Breast epithelium (tissue), 4 donors: ENCODE results near the gene SGCA. TPM values are rescaled to one million over a fixed set of nuclear protein-coding genes. Genes with fewer than 3 reads are reported as not detected.

ENCODE experiments used
- DNase-seq, 2 donors: peaks; one replicate each; pipeline ENCODE4 v3.0.0-alpha.2; 2019; ENCODE audit warnings: low spot score in 2 of 2
- H3K27ac ChIP-seq, 2 donors: fragments of 200-600 bp; sonication (generic) in 1 of 2; one replicate each; pipeline ENCODE4 v1.5.1; 2016 to 2019; ENCODE audit warnings: mild to moderate bottlenecking in 1 of 2
- H3K27me3 ChIP-seq, 2 donors: fragments of 200-600 bp; sonication (generic) in 1 of 2; one replicate each; pipeline versions ENCODE4 v1.5.1 to v1.6.0; 2017 to 2019; ENCODE audit warnings: control low read depth in 1 of 2, mild to moderate bottlenecking in 1 of 2
- H3K36me3 ChIP-seq: fragments of 200-600 bp; one replicate; pipeline ENCODE4 v1.5.1; 2019
- H3K4me1 ChIP-seq, 2 donors: fragments of 200-600 bp; sonication (generic); one replicate each; pipeline ENCODE4 v1.5.1; 2016 to 2019; ENCODE audit warnings: control low read depth in 1 of 2
- H3K4me3 ChIP-seq, 3 donors: fragments of 200-600 bp; sonication (generic); 1 replicate in 2 of 3; 2 replicates in 1 of 3; pipeline ENCODE4 v1.5.1; 2016 to 2019; ENCODE audit warnings: mild to moderate bottlenecking in 3 of 3, moderate library complexity in 2 of 3
- H3K9me3 ChIP-seq, 2 donors: fragments of 200-600 bp; sonication (generic) in 1 of 2; one replicate each; pipeline ENCODE4 v1.5.1; 2016 to 2019; ENCODE audit warnings: control low read depth in 1 of 2
- POLR2A ChIP-seq: fragments of 450-650 bp; IDR thresholded peaks from one replicate; pipeline ENCODE4 v1.6.1; 2016; ENCODE audit warnings: antibody characterized with exemption, mild to moderate bottlenecking, moderate library complexity
- POLR2AphosphoS5 ChIP-seq, 3 donors: sonication (generic); formaldehyde crosslinking; IDR thresholded peaks; one replicate each; pipeline ENCODE4 v1.6.1; 2017; ENCODE audit warnings: antibody characterized with exemption in 3 of 3
- intact Hi-C: fragments of 100-400 bp; cut with DNase I; formaldehyde crosslinking; loops from one replicate; pipeline ENCODE4 v1.15.1; 2023; ENCODE audit warnings: low total_unique reads
- total RNA-seq, 3 donors: library from RNA; depleted of rRNA; stranded (reverse); fragments of >200 nt; gene quantifications; one replicate each; pipeline ENCODE4 v1.1.0, GENCODE V29; 2016
- TF ChIP-seq, protein P1 (sequence below), 3 donors: fragments of 450-650 bp; IDR thresholded peaks; one replicate each; pipeline ENCODE4 v1.5.1; 2016 to 2017; ENCODE audit warnings: antibody characterized with exemption in 3 of 3, mild to moderate bottlenecking in 3 of 3, moderate library complexity in 3 of 3

The SGCA gene
- total RNA-seq, 3 donors from 2014 or later = 0.33 to 2.6 (median 0.73) TPM

DNA sequence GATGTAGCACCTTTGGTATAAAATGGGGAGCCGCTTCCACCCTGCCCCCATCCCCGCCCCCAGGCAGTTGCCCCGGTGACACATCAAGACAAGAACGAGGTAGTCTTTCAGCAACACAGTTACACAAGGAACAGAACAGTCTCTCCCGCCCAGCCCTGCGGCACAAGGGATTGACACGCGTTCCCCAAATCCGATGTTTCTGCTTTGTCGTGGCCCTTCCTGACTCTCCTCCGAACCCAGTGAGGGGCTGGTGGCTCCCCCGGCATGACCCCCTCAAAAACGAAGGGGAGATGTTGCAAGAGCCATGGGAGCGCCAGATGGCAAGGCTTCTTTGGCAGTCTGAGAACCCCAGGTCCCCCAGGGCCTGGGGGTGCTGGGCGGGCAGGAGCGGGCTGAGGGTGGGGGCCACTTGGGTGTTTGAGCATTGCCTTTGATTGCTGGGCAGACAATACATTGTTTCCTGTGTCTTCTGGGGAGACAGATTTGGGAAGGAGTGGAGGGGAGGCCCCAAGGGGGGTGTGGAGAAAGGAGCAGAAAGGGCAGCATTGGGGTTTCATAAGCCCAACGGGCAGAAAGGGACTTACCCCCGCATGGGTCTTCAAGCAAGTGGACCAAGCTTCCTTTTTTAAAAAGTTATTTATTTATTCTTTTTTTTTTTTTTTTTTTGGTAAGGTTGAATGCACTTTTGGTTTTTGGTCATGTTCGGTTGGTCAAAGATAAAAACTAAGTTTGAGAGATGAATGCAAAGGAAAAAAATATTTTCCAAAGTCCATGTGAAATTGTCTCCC is 19.0 kb downstream of the SGCA start:
- Histone ChIP-seq H3K27ac (peak overlapping the region; percentile 48 to 78), H3K4me1 (no peaks in the 10 kb centered on the region), H3K27me3 (no peaks in the 10 kb centered on the region), H3K4me3 (no peak overlapping the region), H3K36me3 (no peaks in the 10 kb centered on the region), H3K9me3 (no peaks in the 10 kb centered on the region)
- TF ChIP-seq POLR2AphosphoS5 (IDR thresholded peaks at IDR 0.05) = peak in 2 of 3 donors; percentile 43 to 49
- TF ChIP-seq, protein P1, sequence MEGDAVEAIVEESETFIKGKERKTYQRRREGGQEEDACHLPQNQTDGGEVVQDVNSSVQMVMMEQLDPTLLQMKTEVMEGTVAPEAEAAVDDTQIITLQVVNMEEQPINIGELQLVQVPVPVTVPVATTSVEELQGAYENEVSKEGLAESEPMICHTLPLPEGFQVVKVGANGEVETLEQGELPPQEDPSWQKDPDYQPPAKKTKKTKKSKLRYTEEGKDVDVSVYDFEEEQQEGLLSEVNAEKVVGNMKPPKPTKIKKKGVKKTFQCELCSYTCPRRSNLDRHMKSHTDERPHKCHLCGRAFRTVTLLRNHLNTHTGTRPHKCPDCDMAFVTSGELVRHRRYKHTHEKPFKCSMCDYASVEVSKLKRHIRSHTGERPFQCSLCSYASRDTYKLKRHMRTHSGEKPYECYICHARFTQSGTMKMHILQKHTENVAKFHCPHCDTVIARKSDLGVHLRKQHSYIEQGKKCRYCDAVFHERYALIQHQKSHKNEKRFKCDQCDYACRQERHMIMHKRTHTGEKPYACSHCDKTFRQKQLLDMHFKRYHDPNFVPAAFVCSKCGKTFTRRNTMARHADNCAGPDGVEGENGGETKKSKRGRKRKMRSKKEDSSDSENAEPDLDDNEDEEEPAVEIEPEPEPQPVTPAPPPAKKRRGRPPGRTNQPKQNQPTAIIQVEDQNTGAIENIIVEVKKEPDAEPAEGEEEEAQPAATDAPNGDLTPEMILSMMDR (IDR thresholded peaks at IDR 0.05) = no peak
- DNase-seq = no peak
- intact Hi-C loops = no loop called here

DNA sequence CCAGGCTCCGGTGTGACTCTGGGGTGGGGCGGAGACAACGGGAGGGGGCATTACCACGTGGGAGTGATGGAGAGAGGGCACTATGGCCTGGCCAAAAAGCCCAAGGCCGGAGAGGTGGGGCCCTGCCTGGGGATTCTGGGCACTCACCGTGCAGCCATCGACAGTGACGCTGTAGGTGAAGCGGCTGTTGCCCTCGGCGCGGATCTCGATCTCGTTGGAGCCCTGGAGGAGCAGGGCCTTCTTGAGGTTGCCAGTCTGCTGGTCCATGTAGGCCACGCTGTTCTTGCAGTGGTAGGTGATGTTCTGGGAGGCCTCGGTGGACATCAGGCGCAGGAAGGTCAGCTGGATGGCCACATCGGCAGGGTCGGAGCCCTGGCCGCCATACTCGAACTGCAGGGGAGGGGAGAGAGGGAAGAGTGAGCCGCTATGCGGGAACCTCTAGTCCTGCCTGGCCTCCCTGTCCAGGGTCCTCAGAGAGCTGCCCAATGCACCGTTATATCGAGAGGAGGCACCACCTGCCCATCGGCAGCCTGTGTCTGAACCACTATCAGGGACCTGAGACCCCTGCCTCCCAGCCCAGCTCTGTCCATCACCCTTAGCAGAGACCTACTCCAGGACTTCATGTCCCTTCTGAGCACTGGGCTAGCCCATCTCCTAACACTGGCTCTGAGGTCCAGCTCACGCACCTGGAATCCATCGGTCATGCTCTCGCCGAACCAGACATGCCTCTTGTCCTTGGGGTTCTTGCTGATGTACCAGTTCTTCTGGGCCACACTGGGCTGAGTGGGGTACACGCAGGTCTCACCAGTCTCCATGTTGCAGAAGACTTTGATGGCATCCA is 20.0 kb downstream of the SGCA start:
- TF ChIP-seq POLR2A (no peak), POLR2AphosphoS5 (IDR thresholded peaks at IDR 0.05) (peak in 1 of 3 donors; percentile 10)
- TF ChIP-seq, protein P1 (IDR thresholded peaks at IDR 0.05) = no peak
- no peaks in the 10 kb centered on the region for H3K36me3 ChIP-seq
- no peaks in the 10 kb centered on the region for H3K4me1 ChIP-seq
- peak overlapping the region; percentile 40 to 72 for H3K27ac ChIP-seq
- no peaks in the 10 kb centered on the region for H3K27me3 ChIP-seq
- no peak for DNase-seq
- no peak overlapping the region for H3K4me3 ChIP-seq
- intact Hi-C loops = no loop called here
- H3K9me3 ChIP-seq = no peaks in the 10 kb centered on the region

DNA sequence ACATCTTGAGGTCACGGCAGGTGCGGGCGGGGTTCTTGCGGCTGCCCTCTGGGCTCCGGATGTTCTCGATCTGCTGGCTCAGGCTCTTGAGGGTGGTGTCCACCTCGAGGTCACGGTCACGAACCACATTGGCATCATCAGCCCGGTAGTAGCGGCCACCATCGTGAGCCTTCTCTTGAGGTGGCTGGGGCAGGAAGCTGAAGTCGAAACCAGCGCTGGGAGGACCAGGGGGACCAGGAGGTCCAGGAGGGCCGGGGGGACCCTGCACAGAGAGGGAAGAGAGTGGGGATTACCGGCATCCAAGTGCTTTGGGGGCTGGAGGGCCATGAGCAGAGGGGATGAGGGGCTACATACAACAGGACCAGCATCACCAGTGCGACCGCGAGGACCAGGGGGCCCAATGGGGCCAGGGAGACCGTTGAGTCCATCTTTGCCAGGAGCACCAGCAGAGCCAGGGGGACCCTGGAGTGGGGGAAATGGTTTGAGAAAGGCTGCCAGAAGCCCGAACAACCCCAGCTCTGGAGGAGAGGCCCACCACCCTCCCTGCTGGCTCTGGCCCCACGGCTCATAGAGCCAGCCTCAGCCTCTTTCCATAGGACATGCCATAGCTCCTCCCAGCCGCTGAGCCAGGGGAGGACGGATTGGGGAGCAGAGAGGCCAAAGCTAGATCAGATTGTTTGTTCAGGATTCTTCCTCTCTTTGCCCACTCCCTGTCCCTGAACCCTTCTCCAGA is 21.0 kb downstream of the SGCA start:
- H3K27me3 ChIP-seq = no peaks in the 10 kb centered on the region
- peak overlapping the region; percentile 40 to 72 for H3K27ac ChIP-seq
- no peak for DNase-seq
- intact Hi-C loops = no loop called here
- no peak overlapping the region for H3K4me3 ChIP-seq
- no peaks in the 10 kb centered on the region for H3K36me3 ChIP-seq
- TF ChIP-seq POLR2A (no peak), POLR2AphosphoS5 (IDR thresholded peaks at IDR 0.05) (no peak)
- TF ChIP-seq, protein P1 (IDR thresholded peaks at IDR 0.05) = no peak
- H3K4me1 ChIP-seq = no peaks in the 10 kb centered on the region
- H3K9me3 ChIP-seq = no peaks in the 10 kb centered on the region

DNA sequence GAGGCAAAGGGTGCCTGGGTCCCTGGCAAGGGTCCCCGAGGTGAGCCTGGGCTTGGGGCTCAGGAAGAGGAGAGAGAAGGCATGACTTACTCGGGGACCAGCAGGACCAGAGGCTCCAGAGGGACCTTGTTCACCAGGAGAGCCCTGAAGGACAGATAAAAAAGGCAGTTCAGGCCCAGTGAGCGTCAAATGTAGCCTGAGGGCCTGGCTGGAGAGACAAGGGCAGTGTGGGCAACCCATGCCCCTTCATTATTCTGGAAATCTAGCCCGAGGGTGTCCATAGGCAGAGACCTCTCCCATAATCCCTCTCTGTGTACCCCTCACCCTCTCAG is 21.6 kb downstream of the SGCA start:
- H3K27ac ChIP-seq = peak overlapping the region; percentile 40 to 72

More for the DNA sequence above, 21.6 kb downstream of the SGCA start:
- TF ChIP-seq, protein P1 (IDR thresholded peaks at IDR 0.05) = no peak
- no peak for TF ChIP-seq POLR2A
- no peak for TF ChIP-seq POLR2AphosphoS5 (IDR thresholded peaks at IDR 0.05)
- Histone ChIP-seq H3K4me3 (no peak overlapping the region), H3K36me3 (no peaks in the 10 kb centered on the region), H3K4me1 (no peaks in the 10 kb centered on the region), H3K9me3 (no peaks in the 10 kb centered on the region), H3K27me3 (no peaks in the 10 kb centered on the region)
- intact Hi-C loops = no loop called here
- no peak for DNase-seq
